ENCODE data around the gene TMEM151B.

Gene TMEM151B

GRCh38 chr6:44269921-44270525 is at the start of gene TMEM151B:
TMEM151B (plus strand) TSS chr6:44270450; CDS start chr6:44270743, 293 bp downstream.
- in situ Hi-C loops (cut with HindIII; ENCODE audit: low pct_ligation_motif_present, low pct_unique_long_range_greater_than_20kb, low sequenced_read_pairs): no loop called here
- DNase-seq: no peak

- in situ Hi-C loops (cut with HindIII; ENCODE audit: low pct_ligation_motif_present, low pct_unique_long_range_greater_than_20kb, low sequenced_read_pairs): no loop called here
- DNase-seq: no peak
These were observed 49.3 kb upstream of the TMEM151B start for GRCh38 chr6:44220913-44221290.

- in situ Hi-C loops (cut with HindIII; ENCODE audit: low pct_ligation_motif_present, low pct_unique_long_range_greater_than_20kb, low sequenced_read_pairs): no loop called here
- DNase-seq: peak; percentile 89
These were observed 48.8 kb upstream of the TMEM151B start for GRCh38 chr6:44221291-44221960.

- no peak for DNase-seq
- in situ Hi-C loops (cut with HindIII; ENCODE audit: low pct_ligation_motif_present, low pct_unique_long_range_greater_than_20kb, low sequenced_read_pairs): no loop called here
These were observed 48.3 kb upstream of the TMEM151B start for GRCh38 chr6:44221961-44222335.

GRCh38 chr6:44222486-44223318 is 47.5 kb upstream of the TMEM151B start:
- in situ Hi-C loops (cut with HindIII; ENCODE audit: low pct_ligation_motif_present, low pct_unique_long_range_greater_than_20kb, low sequenced_read_pairs): no loop called here
- DNase-seq: peak; percentile 23

- peak; percentile 72 for DNase-seq
- in situ Hi-C loops (cut with HindIII; ENCODE audit: low pct_ligation_motif_present, low pct_unique_long_range_greater_than_20kb, low sequenced_read_pairs): no loop called here
These were observed 46.8 kb upstream of the TMEM151B start, which contains the start of gene SLC29A1 for GRCh38 chr6:44223319-44224028. SLC29A1 (plus strand) TSS chr6:44223595; CDS start chr6:44227314, 3,719 bp downstream.

GRCh38 chr6:44224029-44224964 is 46.0 kb upstream of the TMEM151B start:
- in situ Hi-C loops (cut with HindIII; ENCODE audit: low pct_ligation_motif_present, low pct_unique_long_range_greater_than_20kb, low sequenced_read_pairs): no loop called here

GRCh38 chr6:44224965-44225305 is 45.3 kb upstream of the TMEM151B start:
- DNase-seq: no peak
- in situ Hi-C loops (cut with HindIII; ENCODE audit: low pct_ligation_motif_present, low pct_unique_long_range_greater_than_20kb, low sequenced_read_pairs): no loop called here

More at GRCh38 chr6:44224029-44224964, 46.0 kb upstream of the TMEM151B start:
- DNase-seq: peak; percentile 15

- in situ Hi-C loops (cut with HindIII; ENCODE audit: low pct_ligation_motif_present, low pct_unique_long_range_greater_than_20kb, low sequenced_read_pairs): no loop called here
- DNase-seq: no peak
These were observed 44.5 kb upstream of the TMEM151B start for GRCh38 chr6:44225579-44226325.

GRCh38 chr6:44226368-44227147 is 43.7 kb upstream of the TMEM151B start:
- no peak for DNase-seq
- in situ Hi-C loops (cut with HindIII; ENCODE audit: low pct_ligation_motif_present, low pct_unique_long_range_greater_than_20kb, low sequenced_read_pairs): no loop called here

- DNase-seq: no peak
These were observed 43.0 kb upstream of the TMEM151B start for GRCh38 chr6:44227148-44227793.

GRCh38 chr6:44228031-44228430 is 42.2 kb upstream of the TMEM151B start:
- no peak for DNase-seq
- in situ Hi-C loops (cut with HindIII; ENCODE audit: low pct_ligation_motif_present, low pct_unique_long_range_greater_than_20kb, low sequenced_read_pairs): no loop called here

More at GRCh38 chr6:44227148-44227793, 43.0 kb upstream of the TMEM151B start:
- in situ Hi-C loops (cut with HindIII; ENCODE audit: low pct_ligation_motif_present, low pct_unique_long_range_greater_than_20kb, low sequenced_read_pairs): no loop called here

GRCh38 chr6:44228433-44228832 is 41.8 kb upstream of the TMEM151B start:
- no peak for DNase-seq
- in situ Hi-C loops (cut with HindIII; ENCODE audit: low pct_ligation_motif_present, low pct_unique_long_range_greater_than_20kb, low sequenced_read_pairs): no loop called here

- no peak for DNase-seq
These were observed 41.4 kb upstream of the TMEM151B start for GRCh38 chr6:44228836-44229235.

GRCh38 chr6:44229376-44230033 is 40.7 kb upstream of the TMEM151B start:
- no peak for DNase-seq
- in situ Hi-C loops (cut with HindIII; ENCODE audit: low pct_ligation_motif_present, low pct_unique_long_range_greater_than_20kb, low sequenced_read_pairs): no loop called here

More at GRCh38 chr6:44228836-44229235, 41.4 kb upstream of the TMEM151B start:
- in situ Hi-C loops (cut with HindIII; ENCODE audit: low pct_ligation_motif_present, low pct_unique_long_range_greater_than_20kb, low sequenced_read_pairs): no loop called here
